NOMO-1 treated with DMSO at 0.1 percent for 48 hours (cell line): Measurements from ENCODE around the gene PAH.

Experiments used
- DNase-seq: peaks from one replicate; lab custom pipeline; 2025; ENCODE audit not compliant: unreplicated experiment; lab: John Stamatoyannopoulos, UW

The PAH gene

DNA sequence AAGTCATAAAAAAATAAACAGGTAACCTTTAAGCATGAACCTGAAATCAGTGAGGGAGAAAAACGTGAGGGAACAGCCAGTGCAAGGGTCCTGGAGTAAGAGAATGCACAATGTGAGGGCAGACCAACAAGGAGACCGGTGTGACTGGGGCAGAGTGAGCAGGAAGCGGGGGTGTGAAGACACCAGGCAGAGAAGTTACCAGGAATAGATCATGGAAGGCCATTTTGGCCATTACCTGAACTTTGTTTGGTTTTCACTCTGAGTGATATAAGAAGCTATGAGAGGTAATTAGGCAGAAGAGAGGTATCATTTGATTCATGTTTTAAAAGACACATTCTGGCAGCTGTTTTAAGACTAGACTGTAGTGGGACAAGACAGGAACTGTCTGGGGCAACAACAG is 15.0 kb downstream of the PAH start:
- DNase-seq: no peak

DNA sequence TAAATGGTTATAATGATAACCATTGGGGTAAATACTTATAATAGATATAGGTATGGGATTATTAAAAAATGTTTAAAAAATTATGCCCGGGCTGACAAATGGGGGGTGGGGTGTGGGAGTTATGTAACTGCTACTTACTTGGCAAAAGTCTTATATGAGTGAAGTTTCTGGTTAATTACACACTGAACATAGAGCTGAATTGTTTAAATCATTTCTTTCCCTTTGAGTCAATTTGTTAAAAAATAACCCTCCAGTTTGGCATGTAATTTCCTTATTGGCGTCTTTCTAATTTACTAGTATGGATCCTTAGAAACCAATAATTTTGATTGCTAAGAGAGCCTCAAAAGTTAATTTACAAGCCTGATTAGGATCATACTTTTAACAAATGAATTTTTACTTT is 16.7 kb downstream of the PAH start:
- DNase-seq: no peak

DNA sequence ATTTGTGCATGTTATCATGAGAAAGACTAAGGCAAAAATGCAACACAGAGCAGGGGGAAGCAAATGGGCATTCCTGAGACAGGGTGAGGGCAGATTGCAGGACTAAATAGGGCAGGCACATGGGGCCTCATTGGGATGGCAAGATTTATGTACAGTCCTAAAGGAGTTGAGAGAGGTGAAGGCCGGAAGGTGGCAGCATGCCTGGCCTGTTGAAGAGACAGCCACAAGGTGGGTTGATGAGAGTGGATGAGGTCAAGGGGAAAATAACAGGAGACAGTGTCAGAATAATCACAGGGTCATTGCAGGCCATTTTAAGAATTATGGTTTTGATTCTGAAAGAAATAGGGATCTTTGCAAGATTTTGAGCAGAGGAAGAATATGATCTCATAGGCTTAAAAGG is 21.0 kb downstream of the PAH start:
- no peak for DNase-seq

DNA sequence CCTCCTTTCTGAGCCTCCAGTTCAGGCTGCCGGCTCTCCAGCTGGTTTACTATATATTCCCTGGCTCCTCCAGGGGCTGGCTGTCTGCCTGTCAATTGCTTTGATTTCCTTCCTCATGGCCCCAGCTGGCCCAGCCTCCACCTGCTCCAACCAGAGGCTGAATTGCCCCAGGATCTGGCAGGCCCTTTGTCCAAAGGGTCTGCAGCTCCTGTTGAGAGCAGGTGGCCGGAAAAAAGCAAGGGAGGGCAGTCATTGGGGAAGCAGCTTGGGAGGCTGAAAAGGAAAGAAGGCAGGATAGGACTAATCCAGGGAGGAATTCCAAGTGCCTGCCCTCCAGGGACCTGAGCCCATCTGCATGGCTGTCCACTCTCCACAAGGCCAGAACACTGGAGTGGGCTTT is 25.3 kb downstream of the PAH start:
- DNase-seq: no peak

DNA sequence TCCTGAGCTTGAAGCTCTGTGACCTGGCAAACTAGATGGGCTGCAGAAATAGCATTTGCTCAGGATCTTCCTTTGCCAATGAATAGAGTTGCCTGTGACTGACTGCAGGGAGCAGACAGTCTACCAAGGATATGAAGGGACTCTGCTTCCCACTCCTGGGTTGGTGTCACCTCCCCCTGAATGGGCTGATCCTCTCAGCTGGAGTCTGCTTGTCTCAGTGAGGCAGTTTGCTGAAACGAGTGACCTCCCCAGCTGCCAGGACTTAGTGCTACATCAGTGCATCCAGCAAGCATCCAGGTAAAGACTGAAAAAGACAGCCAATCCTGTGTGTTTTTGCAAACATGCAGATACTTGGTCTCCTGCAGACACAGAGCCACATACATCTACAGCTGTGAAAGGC is 28.5 kb downstream of the PAH start:
- DNase-seq: no peak

DNA sequence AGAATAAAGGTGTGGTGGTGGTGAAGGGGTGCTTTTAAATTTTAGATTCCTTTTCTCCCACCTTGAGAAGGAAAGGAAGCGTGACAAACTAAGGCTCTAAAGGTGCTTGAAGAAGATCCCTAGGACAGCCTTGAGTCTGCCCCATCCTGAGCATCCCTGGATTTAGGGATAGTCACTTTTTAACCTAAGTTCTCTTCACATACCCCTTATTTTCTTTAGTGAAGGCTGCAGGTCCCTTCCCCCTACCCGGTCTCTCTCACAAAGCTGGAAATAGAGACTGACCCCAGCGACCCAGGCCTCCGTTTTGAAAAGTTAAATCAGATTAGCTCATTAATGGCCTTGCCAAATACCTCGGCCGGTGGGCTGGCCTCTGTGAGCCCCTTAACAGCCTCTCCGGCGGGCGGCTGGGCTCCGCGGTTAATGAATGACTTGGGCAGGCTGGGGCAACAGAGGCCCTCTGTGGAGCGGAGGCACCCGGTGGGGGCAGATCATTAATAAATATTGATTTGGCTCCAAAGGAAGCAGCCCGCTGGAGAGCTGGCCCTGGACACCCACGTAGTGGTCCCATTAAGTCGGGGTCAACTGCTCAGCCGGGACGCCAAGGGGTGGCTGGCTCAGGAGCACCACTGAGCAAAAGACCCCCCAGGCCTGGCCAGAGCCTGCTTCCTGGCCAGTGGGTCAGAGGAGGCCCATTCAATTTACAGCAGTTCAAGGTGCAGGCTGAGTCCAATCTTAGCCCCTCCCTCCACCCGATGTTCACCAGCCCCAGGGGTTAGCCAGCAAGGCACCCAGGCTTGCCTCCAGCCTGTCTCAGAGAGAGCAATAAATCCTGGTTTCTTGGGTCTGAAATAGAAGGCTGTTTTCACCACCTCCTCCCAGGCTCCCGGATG is 31.8 kb downstream of the PAH start:
- DNase-seq: no peak

DNA sequence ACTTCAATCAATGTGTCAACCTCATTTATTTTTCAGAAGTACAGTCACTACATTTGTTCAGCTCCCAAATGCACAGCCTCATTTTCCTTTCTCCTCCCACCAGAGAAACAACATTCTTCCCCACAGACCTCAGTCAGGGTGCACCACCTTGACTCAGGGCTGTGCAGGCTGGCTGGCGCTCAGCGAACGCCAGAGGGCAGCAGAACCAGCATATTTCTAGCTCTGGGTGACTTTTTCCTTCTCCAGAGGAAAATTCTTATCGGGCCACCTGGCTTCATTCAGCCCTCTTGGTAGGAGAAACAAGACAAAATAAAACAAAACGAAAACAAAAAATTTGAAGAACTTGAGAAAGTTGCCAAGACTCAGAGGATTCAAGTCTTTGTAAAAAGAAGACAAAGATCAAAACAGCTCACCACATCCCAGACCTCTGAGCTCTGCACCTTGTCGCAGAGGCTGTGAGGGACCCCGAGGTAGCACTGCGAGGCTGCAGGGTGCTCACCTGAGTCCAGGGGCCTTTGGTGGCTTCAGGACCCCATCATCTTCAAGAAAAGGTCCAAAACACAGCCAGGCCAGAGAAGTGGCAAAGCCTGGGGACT is 33.7 kb downstream of the PAH start:
- peak; percentile 6 for DNase-seq

DNA sequence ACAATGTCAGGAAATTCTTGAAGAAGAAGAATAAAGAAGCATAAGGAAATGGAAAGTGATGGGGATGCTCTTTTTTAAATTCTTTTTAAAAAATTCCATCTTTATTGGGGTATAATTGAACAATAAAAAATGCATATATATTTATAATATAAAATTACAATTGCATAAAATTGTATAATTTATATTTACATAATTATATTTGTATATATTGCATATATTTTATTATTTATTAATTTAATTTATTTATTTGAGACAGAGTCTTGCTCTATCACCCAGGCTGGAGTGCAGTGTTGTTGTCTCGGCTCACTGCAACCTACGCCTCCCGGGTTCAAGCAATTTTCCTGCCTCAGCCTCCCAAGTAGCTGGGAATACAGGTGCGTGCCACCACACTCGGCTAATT is 36.3 kb downstream of the PAH start:
- DNase-seq: no peak

DNA sequence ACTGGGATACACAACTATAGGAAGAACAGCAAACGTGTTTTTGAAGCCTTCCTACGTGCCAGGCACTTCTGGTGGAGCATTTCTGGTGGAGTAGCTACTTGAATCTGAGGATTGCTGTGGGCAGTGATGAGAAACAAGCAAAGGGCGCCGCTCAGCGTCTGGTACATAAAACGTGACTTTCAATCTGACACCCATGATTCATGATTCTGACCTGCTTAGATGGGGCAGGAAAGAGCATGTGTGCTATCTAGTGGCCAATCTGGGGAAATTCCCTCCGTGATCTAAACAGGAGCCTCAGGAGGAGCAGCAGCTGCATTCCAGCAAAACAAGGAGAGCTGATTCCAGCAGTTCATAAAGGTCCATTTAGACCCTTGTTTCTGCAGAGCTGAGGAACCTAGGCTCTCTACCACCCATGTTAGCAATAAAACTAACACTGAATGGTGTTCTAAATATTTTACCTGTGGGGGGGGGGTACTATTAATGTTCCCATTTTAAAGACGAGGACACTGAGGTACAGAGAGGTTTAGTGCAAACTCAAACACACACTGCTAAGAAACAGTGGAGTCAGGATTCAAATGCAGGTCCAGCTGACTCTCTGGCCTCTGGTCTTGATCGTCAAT is 37.8 kb downstream of the PAH start:
- peak; percentile 80 for DNase-seq

DNA sequence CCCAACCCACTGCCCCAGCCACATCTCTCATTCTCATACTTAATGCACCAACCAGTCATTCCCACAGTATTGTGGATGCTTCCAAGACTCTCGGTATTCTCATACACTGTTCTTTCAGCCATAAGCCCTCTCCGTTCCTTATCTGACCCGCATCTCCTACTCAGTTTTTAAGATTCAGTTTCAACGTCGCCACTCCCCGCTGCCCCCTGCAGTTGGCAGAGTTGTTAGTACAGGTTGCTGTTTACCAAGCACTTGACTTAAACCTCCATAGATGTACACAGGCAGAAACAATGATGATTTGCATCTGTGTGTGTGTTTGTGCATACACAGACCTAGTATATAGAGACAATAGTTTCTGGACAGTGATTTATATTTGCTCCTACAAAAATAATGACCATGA is 40.2 kb downstream of the PAH start:
- DNase-seq: no peak

DNA sequence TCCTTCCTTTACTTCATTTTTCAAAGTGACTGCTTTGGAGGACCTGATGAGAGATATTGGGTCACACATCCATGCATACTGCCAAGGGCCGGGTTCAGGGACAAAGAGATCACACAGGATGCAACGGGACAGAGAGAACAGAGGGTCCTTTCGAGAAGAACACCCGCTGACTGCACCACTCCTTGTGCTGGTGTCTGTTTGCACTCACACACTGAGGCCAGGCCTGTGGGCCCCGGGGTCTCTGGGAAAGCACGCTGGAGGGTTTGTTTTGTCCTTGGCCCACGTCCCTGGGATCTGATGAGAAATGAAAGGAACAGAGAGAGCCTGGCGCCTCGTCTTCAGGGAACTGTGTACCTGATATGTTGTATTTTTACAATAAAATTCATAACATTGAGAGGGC is 42.2 kb downstream of the PAH start:
- DNase-seq: no peak

DNA sequence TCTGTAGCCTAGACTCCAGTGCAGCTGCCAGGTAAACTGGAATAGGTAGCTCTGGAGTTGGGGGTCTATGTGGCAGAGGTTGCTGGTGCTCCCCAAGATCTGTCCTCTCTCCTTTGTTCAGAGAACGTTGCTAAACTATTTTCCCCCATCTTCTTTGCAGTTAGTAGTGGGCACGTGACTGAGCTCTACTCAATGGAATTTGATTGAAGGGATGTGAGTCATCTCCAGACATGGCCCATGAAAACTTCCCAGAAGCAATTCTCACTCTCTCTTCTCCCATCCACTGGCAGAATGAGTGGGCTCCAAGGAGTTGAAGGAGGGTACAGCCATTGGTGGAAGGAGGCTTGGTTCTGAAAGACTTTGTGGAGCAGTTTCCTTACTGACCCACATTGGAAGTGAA is 44.0 kb downstream of the PAH start:
- no peak for DNase-seq

DNA sequence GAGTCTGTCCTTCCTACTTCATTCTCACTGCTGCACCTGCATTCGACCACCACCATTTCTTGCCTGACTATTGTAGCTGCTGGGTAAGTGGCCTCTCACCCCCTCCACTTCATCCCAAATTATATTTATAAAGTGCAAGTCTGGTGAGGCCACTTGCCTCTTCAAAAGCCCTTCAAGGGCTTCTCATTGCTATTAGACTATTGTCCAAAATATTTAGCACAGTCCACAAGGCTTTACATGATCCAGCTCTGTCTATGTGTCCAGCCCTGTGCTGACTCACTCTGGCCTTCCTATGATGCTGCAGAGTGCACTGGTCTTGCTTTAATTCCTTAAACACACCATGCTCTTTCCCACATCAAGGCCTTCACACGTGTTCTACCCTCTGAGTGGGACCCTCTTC is 46.0 kb downstream of the PAH start:
- DNase-seq: no peak

DNA sequence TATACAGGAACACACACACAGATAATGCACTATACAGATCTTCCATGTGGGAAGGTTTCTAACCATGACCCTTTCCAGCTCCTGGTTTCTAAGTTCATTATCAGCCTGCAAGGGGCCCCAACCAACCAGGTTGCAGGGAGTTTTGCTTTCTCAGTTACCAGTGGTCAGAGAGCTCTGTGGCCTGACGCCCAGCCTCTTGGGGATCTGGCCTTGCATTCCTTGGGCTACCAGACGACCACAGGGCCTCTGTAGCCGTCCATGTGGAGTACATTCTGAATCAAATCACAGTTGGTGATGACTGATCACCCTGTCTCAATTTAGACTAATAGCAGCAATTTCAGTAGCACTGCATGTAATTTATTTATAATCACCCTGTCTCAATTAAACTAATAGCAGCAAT is 47.5 kb downstream of the PAH start:
- DNase-seq: no peak

DNA sequence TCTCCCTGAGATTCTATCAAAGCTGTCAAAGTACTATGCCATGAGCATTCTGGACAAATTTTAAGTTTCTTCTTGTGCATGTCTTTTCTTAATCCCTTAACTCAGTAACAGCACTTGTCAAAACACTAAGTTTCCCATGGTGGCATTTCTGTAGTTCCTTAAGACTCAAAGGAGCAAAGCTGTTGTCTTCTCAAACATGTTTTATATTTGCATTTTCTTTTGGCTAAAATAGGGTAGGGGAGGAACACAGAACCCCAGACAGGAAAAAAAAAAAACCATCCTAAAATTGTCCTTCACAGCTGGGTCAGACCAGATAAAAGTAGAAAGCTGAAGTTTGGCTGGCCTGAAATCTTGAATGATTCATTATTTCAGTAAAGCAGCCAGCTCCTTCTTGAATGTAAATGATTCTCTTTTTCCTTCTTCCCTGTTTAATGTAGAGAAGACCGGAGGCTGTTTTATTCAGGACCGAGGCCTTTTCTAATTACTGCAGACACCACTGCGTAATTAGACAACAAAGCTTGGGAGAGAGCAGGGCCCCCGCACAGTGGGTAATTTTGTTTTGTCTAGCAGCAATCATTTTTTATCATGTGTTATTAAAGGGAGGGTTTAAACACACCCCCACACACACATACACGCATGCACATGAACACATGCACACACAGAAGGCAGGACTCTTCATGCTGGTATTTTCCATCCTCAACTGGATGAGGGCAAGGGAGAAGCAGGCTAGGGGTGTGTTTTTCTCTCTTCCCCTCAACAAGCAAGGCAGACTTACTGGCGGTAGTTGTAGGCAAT is 51.0 kb downstream of the PAH start:
- DNase-seq: no peak

DNA sequence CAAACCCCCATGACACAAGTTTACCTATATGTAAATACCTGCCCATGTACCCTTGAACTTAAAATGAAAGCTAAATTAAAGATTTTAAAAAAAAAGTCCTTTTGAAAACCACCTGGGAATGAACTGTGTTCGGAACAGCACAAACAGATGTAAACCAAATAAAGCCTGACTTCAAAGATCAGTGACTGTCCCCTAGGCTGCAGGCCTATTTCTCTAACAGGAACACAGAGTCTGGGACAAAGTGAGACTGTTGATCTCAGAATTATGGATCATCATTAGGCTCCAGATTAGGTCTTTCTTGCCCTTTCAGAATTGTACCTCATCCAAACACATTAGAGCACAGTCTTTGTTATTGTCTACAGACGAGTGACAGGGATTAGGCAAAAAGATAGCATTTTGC is 54.6 kb downstream of the PAH start:
- no peak for DNase-seq

DNA sequence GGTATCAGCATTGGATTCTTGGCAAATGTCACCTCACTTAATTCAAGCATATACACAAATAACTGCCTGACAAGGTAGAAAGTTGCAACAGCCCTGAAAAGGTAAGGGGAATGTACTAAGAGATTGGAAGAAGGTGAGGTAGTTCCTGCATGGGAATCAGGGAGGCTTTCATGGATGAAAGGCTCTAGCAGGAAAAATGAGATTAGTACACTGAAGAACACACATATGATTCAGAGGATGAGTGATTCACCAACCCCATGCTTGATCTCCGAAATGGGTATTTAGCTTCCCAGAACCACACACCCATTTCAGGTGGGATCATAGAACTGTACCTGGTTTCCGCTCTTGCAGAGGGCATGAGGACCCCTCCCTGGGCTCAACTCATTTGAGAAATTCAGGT is 65.8 kb downstream of the PAH start:
- DNase-seq: no peak

DNA sequence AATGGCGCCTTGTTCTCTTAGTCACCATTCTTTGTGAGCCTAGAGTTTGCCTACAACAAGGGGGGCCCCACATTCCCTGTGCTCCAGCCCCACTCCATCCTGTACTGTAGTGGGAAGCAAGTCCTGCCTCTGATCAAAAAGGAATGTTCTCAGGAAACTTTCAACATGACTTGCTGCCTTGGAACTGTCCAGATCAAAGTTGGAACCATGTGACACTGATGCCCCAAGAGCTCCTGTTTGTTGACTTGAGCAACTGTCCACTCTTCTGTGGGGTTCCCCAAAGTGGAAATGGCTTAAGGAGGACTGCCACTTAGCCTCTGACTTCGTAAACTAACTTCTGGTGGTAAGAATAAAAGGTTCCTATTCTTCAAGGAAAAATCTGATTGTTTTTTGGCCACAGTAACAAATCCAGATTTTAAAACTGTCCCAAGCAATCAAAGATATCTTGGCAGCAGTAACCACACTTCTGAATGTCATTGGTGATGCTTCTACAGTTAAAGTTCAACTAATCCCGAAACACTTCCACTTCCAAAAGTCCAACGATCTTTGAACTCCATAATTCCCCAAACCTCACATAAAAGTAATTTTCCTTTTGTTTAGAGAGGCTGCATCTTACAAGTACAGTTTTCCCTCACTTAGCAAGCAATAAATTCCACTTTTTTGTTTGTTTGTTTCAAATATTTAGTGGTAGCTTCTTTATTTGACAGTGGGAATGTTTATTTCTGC is 67.2 kb downstream of the PAH start:
- no peak for DNase-seq

DNA sequence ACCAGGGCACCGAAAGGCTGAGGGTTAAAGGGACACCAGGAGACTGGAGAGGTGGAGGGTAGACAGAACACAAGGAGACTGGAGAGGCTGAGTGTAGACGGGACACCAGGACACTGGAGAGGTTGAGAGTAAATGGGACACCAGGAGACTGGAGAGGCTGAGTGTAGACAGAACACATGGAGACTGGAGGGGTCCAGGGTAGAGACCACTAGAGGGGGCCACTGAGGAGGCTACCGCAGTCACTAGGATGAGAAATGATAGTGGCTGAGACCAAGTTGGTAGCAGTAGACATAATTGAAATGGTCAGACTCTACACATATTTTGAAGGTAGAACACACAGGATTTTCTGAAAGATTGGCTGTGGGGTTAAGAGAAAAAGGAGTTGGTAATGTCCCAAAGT is 68.2 kb downstream of the PAH start:
- DNase-seq: no peak

DNA sequence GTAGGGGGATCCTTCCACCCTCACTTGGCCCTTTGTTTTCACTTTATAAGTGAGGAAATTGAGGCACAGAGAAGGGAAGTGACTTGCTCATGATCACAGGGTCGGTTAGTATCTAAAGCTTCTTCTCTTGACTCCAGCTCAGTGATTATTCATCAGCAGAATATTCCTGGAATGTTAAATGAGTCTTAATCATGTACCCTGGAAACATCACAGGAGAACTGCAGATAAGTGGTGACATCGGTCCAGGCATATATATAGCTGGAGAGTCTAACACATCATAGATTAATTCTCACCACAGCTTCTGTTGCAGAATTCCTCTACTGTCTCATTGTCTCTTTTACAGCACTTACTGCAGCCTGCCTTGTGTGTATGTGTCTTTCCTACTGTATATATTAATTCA is 69.9 kb downstream of the PAH start:
- no peak for DNase-seq
